GM12878 (cell line): ENCODE data around the gene ZNF302. TPM values are rescaled to one million over a fixed set of nuclear protein-coding genes. Genes with fewer than 3 reads are reported as not detected.

Source experiments
- ATAC-seq: fragments of 200-7000 bp; cut with Tn5 transposase; 3 replicates; pipeline ENCODE4 v1.9.1; 2020; ENCODE audit warnings: mild to moderate bottlenecking, moderate library complexity
- BruUV-seq: library from RNA; stranded (reverse); fragments of 400-500 nt; replicated peaks from 2 replicates; lab custom pipeline; 2021; lab: Mats Ljungman, UMichigan
- CTCF ChIA-PET: fragments of 300-600 bp; sonication (Branson Sonifier 250); formaldehyde crosslinking; extraction: SDS; loops from one replicate; lab custom pipeline; 2021; ENCODE audit warnings: inconsistent platforms; lab: Yijun Ruan, JAX
- POLR2A ChIA-PET: fragments of 350-600 bp; formaldehyde crosslinking; extraction: SDS; loops from one replicate; lab custom pipeline; 2021; ENCODE audit warnings: inconsistent platforms; lab: Charles Lee
- RAD21 ChIA-PET: fragments of 300-600 bp; sonication (Branson Sonifier 250); formaldehyde crosslinking; loops from one replicate; lab custom pipeline; 2023; ENCODE audit warnings: antibody characterized with exemption; ENCODE audit not compliant: unreplicated experiment; lab: Charles Lee
- SMC1A ChIA-PET: fragments of 300-600 bp; sonication (Branson Sonifier 250); formaldehyde crosslinking; loops from one replicate; lab custom pipeline; 2023; ENCODE audit not compliant: unreplicated experiment, uncharacterized antibody; lab: Charles Lee
- DNase-seq: peaks from one replicate; pipeline ENCODE4 v3.0.0-alpha.2; 2011; ENCODE audit warnings: low read depth, low spot score
- FAIRE-seq: peaks from 3 replicates; lab custom pipeline; 2011; peaks lifted over from hg19 to GRCh38; lab: Jason Lieb, UNC
- H2AFZ ChIP-seq: 2 replicates; pipeline ENCODE4 v1.6.0; 2011; ENCODE audit warnings: low read depth, low read length, control low read depth; ENCODE audit not compliant: control insufficient read depth
- H3K27ac ChIP-seq: 2 replicates; pipeline ENCODE4 v1.5.1; 2011; ENCODE audit warnings: control low read depth; ENCODE audit not compliant: control insufficient read depth, insufficient read depth
- H3K27me3 ChIP-seq, 2 experiments: replicated peaks in 1 of 2; 2 replicates each; pipeline versions ENCODE4 v1.6.0 to v1.6.1; 2011; ENCODE audit warnings: low read length in 1 of 2; ENCODE audit not compliant: control insufficient read depth in 2 of 2, insufficient read depth in 2 of 2
- H3K36me3 ChIP-seq, 2 experiments: 2 replicates each; pipeline ENCODE4 v1.5.1; 2011; ENCODE audit warnings: low read length in 1 of 2; ENCODE audit not compliant: control insufficient read depth in 2 of 2, insufficient read depth in 2 of 2
- H3K4me1 ChIP-seq: 2 replicates; pipeline ENCODE4 v1.6.1; 2011; ENCODE audit warnings: mild to moderate bottlenecking, low read length, moderate library complexity, mixed read lengths; ENCODE audit not compliant: control insufficient read depth, insufficient read depth
- H3K4me2 ChIP-seq: 2 replicates; pipeline ENCODE4 v1.6.0; 2011; ENCODE audit warnings: control low read depth; ENCODE audit not compliant: control insufficient read depth, insufficient read depth
- H3K4me3 ChIP-seq: fragments of 200-600 bp; sonication (generic); 2 replicates; pipeline ENCODE4 v1.5.1; 2016
- H3K79me2 ChIP-seq: 2 replicates; pipeline ENCODE4 v1.6.0; 2011; ENCODE audit warnings: low read length; ENCODE audit not compliant: control insufficient read depth, insufficient read depth
- H3K9ac ChIP-seq: 2 replicates; pipeline ENCODE4 v1.8.0; 2011; ENCODE audit warnings: low read length, control low read depth, mixed read lengths; ENCODE audit not compliant: control insufficient read depth, insufficient read depth
- H3K9me3 ChIP-seq: replicated peaks from 3 replicates; pipeline ENCODE4 v1.5.1; 2011; ENCODE audit warnings: mild to moderate bottlenecking, low read length; ENCODE audit not compliant: control insufficient read depth, insufficient read depth
- H4K20me1 ChIP-seq: 2 replicates; pipeline ENCODE4 v1.6.0; 2011; ENCODE audit not compliant: control insufficient read depth, insufficient read depth
- BMI1 ChIP-seq: fragments of 450-650 bp; IDR thresholded peaks from 2 replicates; pipeline ENCODE4 v1.6.1; 2016; ENCODE audit warnings: mild to moderate bottlenecking, moderate library complexity, borderline replicate concordance
- CBX3 ChIP-seq: fragments of 200-600 bp; sonication (generic); IDR thresholded peaks from 2 replicates; pipeline ENCODE4 v1.6.1; 2016; ENCODE audit warnings: low read depth, borderline replicate concordance
- E2F4 ChIP-seq: IDR thresholded peaks from 2 replicates; pipeline ENCODE4 v1.6.1; 2012; ENCODE audit warnings: low read depth, low read length, improper control_type of control experiment
- EP300 ChIP-seq, 2 experiments: fragments of 150-350 bp in 1 of 2; IDR thresholded peaks; 2 replicates each; pipeline ENCODE4 v1.6.1; 2011 to 2012; ENCODE audit warnings: low read depth in 2 of 2, low read length in 2 of 2, borderline replicate concordance in 1 of 2, improper control_type of control experiment in 1 of 2, inconsistent platforms in 1 of 2; ENCODE audit not compliant: control insufficient read depth in 1 of 2
- EZH2 ChIP-seq: IDR thresholded peaks from 2 replicates; pipeline ENCODE4 v1.6.1; 2012; ENCODE audit warnings: low read depth, mild to moderate bottlenecking, control low read depth, inconsistent platforms, low read length, borderline replicate concordance; ENCODE audit not compliant: control insufficient read depth
- HDAC6 ChIP-seq: fragments of 200-600 bp; sonication (generic); IDR thresholded peaks from one replicate; pipeline ENCODE4 v1.8.0; 2017; ENCODE audit warnings: antibody characterized with exemption; ENCODE audit not compliant: unreplicated experiment
- HDGF ChIP-seq: fragments of 450-650 bp; IDR thresholded peaks from 2 replicates; pipeline ENCODE4 v1.6.1; 2016; ENCODE audit warnings: antibody characterized with exemption
- MYC ChIP-seq: IDR thresholded peaks from 2 replicates; pipeline ENCODE4 v1.6.1; 2011; ENCODE audit warnings: mild to moderate bottlenecking, low read length, moderate library complexity, inconsistent platforms; ENCODE audit not compliant: insufficient read depth, insufficient replicate concordance, insufficient read length, severe bottlenecking
- NKRF ChIP-seq: fragments of 450-650 bp; conservative IDR thresholded peaks from 2 replicates; pipeline ENCODE4 v1.6.1; 2017; ENCODE audit warnings: mild to moderate bottlenecking, moderate library complexity
- NR2F1 ChIP-seq: fragments of 450-650 bp; conservative IDR thresholded peaks from 2 replicates; pipeline ENCODE4 v1.6.1; 2017; ENCODE audit warnings: mild to moderate bottlenecking
- RCOR1 ChIP-seq: conservative IDR thresholded peaks from 2 replicates; pipeline ENCODE4 v1.6.1; 2012; ENCODE audit warnings: low read depth, low read length, improper control_type of control experiment
- RUNX3 ChIP-seq: IDR thresholded peaks from 2 replicates; pipeline ENCODE4 v1.6.1; 2012; ENCODE audit warnings: low read length, inconsistent platforms
- SIX5 ChIP-seq: IDR thresholded peaks from 2 replicates; pipeline ENCODE4 v1.6.1; 2011; ENCODE audit warnings: mild to moderate bottlenecking, low read depth, low read length, moderate library complexity; ENCODE audit not compliant: severe bottlenecking
- SPI1 ChIP-seq: IDR thresholded peaks from 2 replicates; pipeline ENCODE4 v1.6.1; 2011; ENCODE audit warnings: low read depth, mild to moderate bottlenecking, low read length, moderate library complexity, borderline replicate concordance; ENCODE audit not compliant: insufficient read depth
- TAF1 ChIP-seq: IDR thresholded peaks from 2 replicates; pipeline ENCODE4 v1.6.1; 2011; ENCODE audit warnings: mild to moderate bottlenecking, low read depth, low read length, borderline replicate concordance
- WGBS: methylation state at CpG from one replicate; pipeline ENCODE4 v1.1.6; 2016; ENCODE audit warnings: low lambda C conversion rate; ENCODE audit not compliant: insufficient replicate concordance, insufficient coverage; ENCODE audit errors: missing lambda C conversion rate; 5-methylcytosine and 5-hydroxymethylcytosine counted together
- in situ Hi-C: fragments of 300-500 bp; cut with MboI; formaldehyde crosslinking; loops from 9 replicates; pipeline ENCODE4 v1.14.3; 2018; ENCODE audit warnings: mixed read lengths
- intact Hi-C: fragments of 100-400 bp; cut with micrococcal nuclease; formaldehyde crosslinking; loops from one replicate; pipeline ENCODE4 v1.14.2; 2022; ENCODE audit not compliant: unreplicated experiment
- polyA plus RNA-seq, 11 experiments: library from polyadenylated mRNA; depleted of rRNA in 4 of 11; unstranded in 6 of 11; stranded (reverse) in 5 of 11; fragments of >200 nt; fragmentation: Nextera tagmentation in 4 of 11; fragmentation: Illumina TruSeq in 1 of 11; extraction: Ambion mirVana in 4 of 11; extraction: Trizol in 1 of 11; gene quantifications; 1 replicate in 1 of 11; 2 replicates in 10 of 11; pipeline versions ENCODE4 v1.2.1 to v1.2.3, GENCODE V29; 2011 to 2016; ENCODE audit warnings: inconsistent platforms in 2 of 11, missing spikeins in 2 of 11, low read depth in 1 of 11
- total RNA-seq, 4 experiments: library from RNA; depleted of rRNA in 3 of 4; stranded (reverse); fragments of >200 nt in 3 of 4; fragmentation: Illumina TruSeq in 1 of 4; extraction: Trizol in 1 of 4; gene quantifications; 2 replicates each; pipeline versions ENCODE4 v1.2.1 to v1.2.3, GENCODE V29; 2013 to 2021
- TF ChIP-seq, protein P1 (sequence below): fragments of 450-650 bp; IDR thresholded peaks from 2 replicates; pipeline ENCODE4 v1.6.1; 2016; ENCODE audit warnings: mild to moderate bottlenecking
- TF ChIP-seq, protein P2 (sequence below): fragments of 450-650 bp; formaldehyde crosslinking; IDR thresholded peaks from 2 replicates; pipeline ENCODE4 v1.4.0; 2022; ENCODE audit warnings: mild to moderate bottlenecking, moderate library complexity

Gene ZNF302
- total and polyA plus RNA-seq, 10 of the 15 experiments (the other 5 are each of a cell fraction or from before 2014, with no cell fraction given): 8.4 to 35.4 (median 19.7) TPM

DNA sequence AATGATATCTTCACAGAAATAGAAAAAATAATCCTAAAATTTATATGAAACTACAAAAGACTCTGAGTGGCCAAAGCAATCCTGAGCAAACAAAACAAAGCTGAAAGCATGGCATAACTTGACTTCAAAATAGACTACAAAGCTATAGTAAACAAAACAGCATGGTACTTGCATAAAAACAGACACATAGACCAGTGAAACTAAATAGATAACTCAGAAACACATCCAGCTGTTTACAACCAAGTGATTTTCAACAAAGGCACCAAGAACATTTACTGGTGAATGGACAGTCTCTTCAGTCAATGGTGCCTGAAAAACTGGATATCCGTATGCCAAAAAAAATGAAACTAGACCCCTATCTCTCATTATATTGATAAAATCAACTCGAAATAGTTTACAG, 25.7 kb upstream of the ZNF302 start:
- no peak overlapping the region for H3K9ac ChIP-seq
- BruUV-seq: no TSS peak
- in situ Hi-C loops (no loop called here), intact Hi-C loops (no loop called here)
- no peak overlapping the region for H3K4me2 ChIP-seq
- no peaks in the 10 kb centered on the region for H3K36me3 ChIP-seq
- ChIA-PET CTCF (interaction anchor here (1.7 kb wide), 1 partner anchor 12 kb away, joined by 4 read pairs; no protein-coding TSS in a partner anchor), SMC1A (no interaction called here), POLR2A (no interaction called here), RAD21 (no interaction called here)
- no peak overlapping the region for H2AFZ ChIP-seq
- H3K4me1 ChIP-seq: no peaks in the 10 kb centered on the region
- no peak overlapping the region for H3K27ac ChIP-seq
- FAIRE-seq: no peak
- H4K20me1 ChIP-seq: no peaks in the 10 kb centered on the region
- 45% methylated on average over 2 of the region's 2 CpGs for WGBS
- no peaks in the 10 kb centered on the region for H3K27me3 ChIP-seq
- no peak for ATAC-seq
- H3K79me2 ChIP-seq: no peaks in the 10 kb centered on the region
- DNase-seq: no peak
- H3K4me3 ChIP-seq: no peak overlapping the region
- no peaks in the 10 kb centered on the region; the same call in 2 of the 3 replicates for H3K9me3 ChIP-seq
- TF ChIP-seq HDGF (no peak), CBX3 (no peak), RUNX3 (no peak), NKRF (no peak), RCOR1 (no peak), HDAC6 (no peak), SPI1 (no peak), TAF1 (no peak), MYC (no peak), E2F4 (no peak), NR2F1 (no peak), EP300 (IDR thresholded peaks at IDR 0.05; ENCODE audit: borderline replicate concordance in 1 of 2, control insufficient read depth in 1 of 2, low read depth in 2 of 2, low read length in 2 of 2) (no peak), SIX5 (no peak), EZH2 (no peak), BMI1 (no peak)
- TF ChIP-seq, protein P1, sequence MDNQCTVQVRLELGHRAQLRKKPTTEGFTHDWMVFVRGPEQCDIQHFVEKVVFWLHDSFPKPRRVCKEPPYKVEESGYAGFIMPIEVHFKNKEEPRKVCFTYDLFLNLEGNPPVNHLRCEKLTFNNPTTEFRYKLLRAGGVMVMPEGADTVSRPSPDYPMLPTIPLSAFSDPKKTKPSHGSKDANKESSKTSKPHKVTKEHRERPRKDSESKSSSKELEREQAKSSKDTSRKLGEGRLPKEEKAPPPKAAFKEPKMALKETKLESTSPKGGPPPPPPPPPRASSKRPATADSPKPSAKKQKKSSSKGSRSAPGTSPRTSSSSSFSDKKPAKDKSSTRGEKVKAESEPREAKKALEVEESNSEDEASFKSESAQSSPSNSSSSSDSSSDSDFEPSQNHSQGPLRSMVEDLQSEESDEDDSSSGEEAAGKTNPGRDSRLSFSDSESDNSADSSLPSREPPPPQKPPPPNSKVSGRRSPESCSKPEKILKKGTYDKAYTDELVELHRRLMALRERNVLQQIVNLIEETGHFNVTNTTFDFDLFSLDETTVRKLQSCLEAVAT: no peak
- TF ChIP-seq, protein P2, sequence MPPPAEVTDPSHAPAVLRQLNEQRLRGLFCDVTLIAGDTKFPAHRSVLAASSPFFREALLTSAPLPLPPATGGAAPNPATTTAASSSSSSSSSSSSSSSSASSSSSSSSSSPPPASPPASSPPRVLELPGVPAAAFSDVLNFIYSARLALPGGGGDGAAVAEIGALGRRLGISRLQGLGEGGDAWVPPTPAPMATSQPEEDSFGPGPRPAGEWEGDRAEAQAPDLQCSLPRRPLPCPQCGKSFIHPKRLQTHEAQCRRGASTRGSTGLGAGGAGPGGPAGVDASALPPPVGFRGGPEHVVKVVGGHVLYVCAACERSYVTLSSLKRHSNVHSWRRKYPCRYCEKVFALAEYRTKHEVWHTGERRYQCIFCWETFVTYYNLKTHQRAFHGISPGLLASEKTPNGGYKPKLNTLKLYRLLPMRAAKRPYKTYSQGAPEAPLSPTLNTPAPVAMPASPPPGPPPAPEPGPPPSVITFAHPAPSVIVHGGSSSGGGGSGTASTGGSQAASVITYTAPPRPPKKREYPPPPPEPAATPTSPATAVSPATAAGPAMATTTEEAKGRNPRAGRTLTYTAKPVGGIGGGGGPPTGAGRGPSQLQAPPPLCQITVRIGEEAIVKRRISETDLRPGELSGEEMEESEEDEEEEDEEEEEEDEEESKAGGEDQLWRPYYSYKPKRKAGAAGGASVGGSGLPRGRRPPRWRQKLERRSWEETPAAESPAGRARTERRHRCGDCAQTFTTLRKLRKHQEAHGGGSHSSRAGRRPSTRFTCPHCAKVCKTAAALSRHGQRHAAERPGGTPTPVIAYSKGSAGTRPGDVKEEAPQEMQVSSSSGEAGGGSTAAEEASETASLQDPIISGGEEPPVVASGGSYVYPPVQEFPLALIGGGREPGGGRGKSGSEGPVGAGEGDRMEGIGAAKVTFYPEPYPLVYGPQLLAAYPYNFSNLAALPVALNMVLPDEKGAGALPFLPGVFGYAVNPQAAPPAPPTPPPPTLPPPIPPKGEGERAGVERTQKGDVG: no peak
